ENCODE data around the gene CKAP4. TPM values are rescaled to one million over a fixed set of nuclear protein-coding genes. Genes with fewer than 3 reads are reported as not detected.

The CKAP4 gene
- total and polyA plus RNA-seq, 4 donors, result 15.3 to 82.6 (median 65.2) TPM

GRCh38 chr12:106192659-106193393, 55.0 kb downstream of the CKAP4 start:
- H3K9ac ChIP-seq (ENCODE audit: insufficient read depth in 1 of 2, low read length in 2 of 2), result no peak overlapping the region
- H3K36me3 ChIP-seq (ENCODE audit: control insufficient read depth in 4 of 4, insufficient read depth in 4 of 4, low read length in 4 of 4), result no peaks in the 10 kb centered on the region
- H3K4me1 ChIP-seq (ENCODE audit: control insufficient read depth in 5 of 5, insufficient read depth in 5 of 5, low read length in 5 of 5), result peaks cover 0 to 23% (median 8%) of the 10 kb centered on the region in 5 donors
- DNase-seq (no peak), ATAC-seq (ENCODE audit: insufficient read depth, low FRiP score) (no peak)
- H3K9me3 ChIP-seq (ENCODE audit: control insufficient read depth in 4 of 4, insufficient read depth in 3 of 4, low read length in 3 of 4), result no peaks in the 10 kb centered on the region
- 96% methylated on average over 4 of the region's 4 CpGs for WGBS, 2 donors
- H3K4me3 ChIP-seq, result no peak overlapping the region
- no peak overlapping the region for H3K27ac ChIP-seq (ENCODE audit: low read depth in 1 of 2, low read length in 1 of 2)
- no peaks in the 10 kb centered on the region for H3K27me3 ChIP-seq (ENCODE audit: control insufficient read depth in 3 of 3, insufficient read depth in 3 of 3, low read length in 2 of 3)
- TF ChIP-seq CTCF (IDR thresholded peaks at IDR 0.05; ENCODE audit: control extremely low read depth, extremely low read depth), result no peak

- no peaks in the 10 kb centered on the region for H3K27me3 ChIP-seq (ENCODE audit: control insufficient read depth in 3 of 3, insufficient read depth in 3 of 3, low read length in 2 of 3)
- ATAC-seq (ENCODE audit: insufficient read depth, low FRiP score) (no peak), DNase-seq (no peak)
- no peak for TF ChIP-seq CTCF (IDR thresholded peaks at IDR 0.05; ENCODE audit: control extremely low read depth, extremely low read depth)
- H3K4me1 ChIP-seq (ENCODE audit: control insufficient read depth in 5 of 5, insufficient read depth in 5 of 5, low read length in 5 of 5), result peaks cover 0 to 19% (median 8%) of the 10 kb centered on the region in 5 donors
- WGBS, 2 donors, result 85% methylated on average over 3 of the region's 3 CpGs
- no peak overlapping the region for H3K27ac ChIP-seq (ENCODE audit: low read depth in 1 of 2, low read length in 1 of 2)
- H3K36me3 ChIP-seq (ENCODE audit: control insufficient read depth in 4 of 4, insufficient read depth in 4 of 4, low read length in 4 of 4), result no peaks in the 10 kb centered on the region
- H3K9ac ChIP-seq (ENCODE audit: insufficient read depth in 1 of 2, low read length in 2 of 2), result no peak overlapping the region
- no peak overlapping the region for H3K4me3 ChIP-seq
- no peaks in the 10 kb centered on the region for H3K9me3 ChIP-seq (ENCODE audit: control insufficient read depth in 4 of 4, insufficient read depth in 3 of 4, low read length in 3 of 4)
Observed at GRCh38 chr12:106190581-106190980, 57.2 kb downstream of the CKAP4 start.

- WGBS, 2 donors, result 91 to 93% methylated on average over 4 of the region's 4 CpGs
- no peak overlapping the region for H3K9ac ChIP-seq (ENCODE audit: insufficient read depth in 1 of 2, low read length in 2 of 2)
- no peak overlapping the region for H3K4me3 ChIP-seq
- H3K27me3 ChIP-seq (ENCODE audit: control insufficient read depth in 3 of 3, insufficient read depth in 3 of 3, low read length in 2 of 3), result no peaks in the 10 kb centered on the region
- H3K27ac ChIP-seq (ENCODE audit: low read depth in 1 of 2, low read length in 1 of 2), result no peak overlapping the region
- DNase-seq (no peak), ATAC-seq (ENCODE audit: insufficient read depth, low FRiP score) (no peak)
- H3K9me3 ChIP-seq (ENCODE audit: control insufficient read depth in 4 of 4, insufficient read depth in 3 of 4, low read length in 3 of 4), result no peaks in the 10 kb centered on the region
- H3K4me1 ChIP-seq (ENCODE audit: control insufficient read depth in 5 of 5, insufficient read depth in 5 of 5, low read length in 5 of 5), result peaks cover 0 to 7% (median 0%) of the 10 kb centered on the region in 5 donors
- TF ChIP-seq CTCF (IDR thresholded peaks at IDR 0.05; ENCODE audit: control extremely low read depth, extremely low read depth), result no peak
- no peaks in the 10 kb centered on the region for H3K36me3 ChIP-seq (ENCODE audit: control insufficient read depth in 4 of 4, insufficient read depth in 4 of 4, low read length in 4 of 4)
Observed at GRCh38 chr12:106189341-106189740, 58.5 kb downstream of the CKAP4 start.

Data from lung (tissue), 12 donors.